Loucy (cell line): ENCODE results near the gene ATOH8.
A peak's percentile ranks its signal among the peaks of the same experiment; 100 is the strongest.
"Not testable (repeated sequence)": the region's sequence is repeated elsewhere in the genome, so short reads cannot be mapped to it uniquely, and the experiment has no call there.

Experiments used
- H2AFZ ChIP-seq: fragments of 200-600 bp; sonication (generic); 2 replicates; pipeline ENCODE4 v1.6.0; 2016; ENCODE audit warnings: antibody characterized with exemption, mild to moderate bottlenecking, low read length, moderate library complexity
- H3F3A ChIP-seq: fragments of 200-600 bp; 2 replicates; pipeline ENCODE4 v1.6.0; 2016; ENCODE audit warnings: antibody characterized with exemption, low read depth, mild to moderate bottlenecking
- H3K27me3 ChIP-seq: fragments of 200-600 bp; sonication (generic); 2 replicates; pipeline ENCODE4 v1.6.1; 2014; ENCODE audit warnings: low read length, mild to moderate bottlenecking; ENCODE audit not compliant: insufficient read depth, poor library complexity, severe bottlenecking
- H3K36me3 ChIP-seq: fragments of 200-600 bp; sonication (generic); 2 replicates; pipeline ENCODE4 v1.6.1; 2016; ENCODE audit warnings: low read length; ENCODE audit not compliant: insufficient read depth
- H3K4me1 ChIP-seq: fragments of 200-600 bp; sonication (generic); 2 replicates; pipeline ENCODE4 v1.5.1; 2014; ENCODE audit warnings: low read length, mild to moderate bottlenecking; ENCODE audit not compliant: insufficient read depth, poor library complexity, severe bottlenecking
- H3K4me2 ChIP-seq: fragments of 200-600 bp; sonication (generic); 2 replicates; pipeline ENCODE4 v1.6.0; 2014; ENCODE audit warnings: antibody characterized with exemption, low read length, low read depth, mild to moderate bottlenecking; ENCODE audit not compliant: poor library complexity, severe bottlenecking
- H3K4me3 ChIP-seq: fragments of 200-600 bp; sonication (generic); 2 replicates; pipeline ENCODE4 v1.5.1; 2014; ENCODE audit warnings: low read length, mild to moderate bottlenecking, mixed read lengths; ENCODE audit not compliant: poor library complexity, severe bottlenecking
- H3K79me2 ChIP-seq: fragments of 200-600 bp; sonication (generic); 2 replicates; pipeline ENCODE4 v1.6.1; 2014; ENCODE audit warnings: low read length; ENCODE audit not compliant: insufficient read depth
- H3K9ac ChIP-seq: fragments of 200-600 bp; sonication (generic); 2 replicates; pipeline ENCODE4 v1.6.0; 2014; ENCODE audit warnings: mild to moderate bottlenecking, low read depth, low read length, moderate library complexity; ENCODE audit not compliant: poor library complexity, severe bottlenecking
- H3K9me2 ChIP-seq: fragments of 200-600 bp; sonication (generic); replicated peaks from 2 replicates; pipeline ENCODE4 v1.6.1; 2016; ENCODE audit warnings: low read depth, low read length, mixed read lengths
- H3K9me3 ChIP-seq: fragments of 200-600 bp; sonication (generic); 2 replicates; pipeline ENCODE4 v1.6.1; 2014; ENCODE audit warnings: mild to moderate bottlenecking, antibody characterized with exemption, low read length, low read depth; ENCODE audit not compliant: insufficient read depth
- H4K20me1 ChIP-seq: fragments of 200-600 bp; sonication (generic); 2 replicates; pipeline ENCODE4 v1.6.0; 2014; ENCODE audit warnings: antibody characterized with exemption, low read length, mild to moderate bottlenecking; ENCODE audit not compliant: insufficient read depth, poor library complexity, severe bottlenecking
- CTCF ChIP-seq: fragments of 200-600 bp; sonication (generic); conservative IDR thresholded peaks from 2 replicates; pipeline ENCODE4 v1.5.1; 2014; ENCODE audit warnings: mild to moderate bottlenecking, antibody characterized with exemption, low read length
- EZH2phosphoT487 ChIP-seq: fragments of 200-600 bp; IDR thresholded peaks from 2 replicates; pipeline ENCODE4 v1.6.1; 2018; ENCODE audit warnings: antibody characterized with exemption, mild to moderate bottlenecking, moderate library complexity, borderline replicate concordance

The ATOH8 gene

GRCh38 chr2:85826990-85827878 lies 73.4 kb downstream of the ATOH8 start:
- peak overlapping the region; percentile 58 for H3K9ac ChIP-seq
- H2AFZ ChIP-seq, result peak overlapping the region; percentile 88

GRCh38 chr2:85827879-85828569 lies 74.2 kb downstream of the ATOH8 start:
- Histone ChIP-seq H3K36me3 (no peaks in the 10 kb centered on the region), H3K9ac (peak overlapping the region; percentile 58), H3K4me1 (peaks cover 9% of the 10 kb centered on the region), H3K4me3 (peak overlapping the region; percentile 52), H3F3A (no peaks in the 10 kb centered on the region), H3K4me2 (peak overlapping the region; percentile 62), H3K9me2 (no peaks in the 10 kb centered on the region), H3K27me3 (no peaks in the 10 kb centered on the region), H2AFZ (peak overlapping the region; percentile 88), H4K20me1 (no peaks in the 10 kb centered on the region), H3K79me2 (no peaks in the 10 kb centered on the region), H3K9me3 (no peaks in the 10 kb centered on the region)
- no peak for TF ChIP-seq EZH2phosphoT487
- no peak for TF ChIP-seq CTCF

More at GRCh38 chr2:85826990-85827878, 73.4 kb downstream of the ATOH8 start:
- no peaks in the 10 kb centered on the region for H4K20me1 ChIP-seq
- peak overlapping the region; percentile 62 for H3K4me2 ChIP-seq
- H3K4me1 ChIP-seq, result peaks cover 8% of the 10 kb centered on the region
- H3K79me2 ChIP-seq, result no peaks in the 10 kb centered on the region
- no peaks in the 10 kb centered on the region for H3F3A ChIP-seq
- H3K9me2 ChIP-seq, result no peaks in the 10 kb centered on the region
- H3K36me3 ChIP-seq, result no peaks in the 10 kb centered on the region
- H3K9me3 ChIP-seq, result no peaks in the 10 kb centered on the region
- TF ChIP-seq EZH2phosphoT487, result no peak
- TF ChIP-seq CTCF, result peak; percentile 92
- H3K27me3 ChIP-seq, result no peaks in the 10 kb centered on the region
- H3K4me3 ChIP-seq, result peak overlapping the region; percentile 52

DNA sequence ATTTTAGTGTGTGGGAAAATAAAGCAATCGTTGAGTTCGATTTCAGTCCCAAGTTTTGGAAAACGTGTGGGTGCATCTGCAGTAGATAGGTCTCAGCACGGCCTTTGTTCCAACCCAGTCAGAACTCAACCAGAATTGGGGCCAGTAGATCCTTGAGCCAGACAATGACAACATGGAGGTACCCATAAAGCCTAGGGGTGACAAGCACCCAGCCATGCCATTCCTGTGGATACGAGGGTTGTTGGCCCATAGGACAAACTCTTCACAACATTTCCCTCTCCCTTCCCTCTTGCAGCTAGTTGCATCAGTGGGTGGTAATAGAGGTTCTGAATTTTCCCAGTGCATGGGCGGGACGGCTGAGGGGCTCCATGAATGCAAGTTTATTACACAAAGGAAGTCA lies 74.9 kb downstream of the ATOH8 start:
- Histone ChIP-seq H3K79me2 (no peaks in the 10 kb centered on the region), H3K9me2 (no peaks in the 10 kb centered on the region), H3K4me3 (no peak overlapping the region), H3K27me3 (no peaks in the 10 kb centered on the region), H2AFZ (no peak overlapping the region), H3F3A (no peaks in the 10 kb centered on the region), H3K9ac (no peak overlapping the region), H3K4me1 (peaks cover 14% of the 10 kb centered on the region), H3K4me2 (no peak overlapping the region), H3K9me3 (no peaks in the 10 kb centered on the region), H4K20me1 (no peaks in the 10 kb centered on the region), H3K36me3 (no peaks in the 10 kb centered on the region)
- TF ChIP-seq EZH2phosphoT487 (no peak), CTCF (no peak)

- not testable (repeated sequence) for H3K4me2 ChIP-seq, H3K4me3 ChIP-seq, H3K9me2 ChIP-seq, H3K79me2 ChIP-seq, H3K36me3 ChIP-seq, H4K20me1 ChIP-seq, H3K27me3 ChIP-seq, H3K9ac ChIP-seq, H3F3A ChIP-seq, H2AFZ ChIP-seq, H3K9me3 ChIP-seq
- H3K4me1 ChIP-seq, result peaks cover 14% of the 10 kb centered on the region
These were observed 75.6 kb downstream of the ATOH8 start for GRCh38 chr2:85829394-85829793.
